H1 (cell line): ENCODE results near the gene UBXN1. TPM values are rescaled to one million over a fixed set of nuclear protein-coding genes. Genes with fewer than 3 reads are reported as not detected.

Experiments used
- GABPA ChIP-seq: IDR thresholded peaks from 2 replicates; pipeline ENCODE4 v1.6.1; 2011; ENCODE audit warnings: mild to moderate bottlenecking, low read length, moderate library complexity, borderline replicate concordance; ENCODE audit not compliant: insufficient read depth
- RNF2 ChIP-seq: fragments of 200-900, 300-1000 bp; sonication (generic); IDR thresholded peaks from 2 replicates; pipeline ENCODE4 v1.7.1; 2016; ENCODE audit warnings: borderline replicate concordance, low read depth, mild to moderate bottlenecking, antibody characterized with exemption, low read length; ENCODE audit not compliant: poor library complexity, severe bottlenecking; ENCODE audit errors: missing control alignments
- SAP30 ChIP-seq: fragments of 300-600 bp; sonication (generic); IDR thresholded peaks from 2 replicates; pipeline ENCODE4 v1.7.1; 2012; ENCODE audit warnings: low read length, moderate library complexity, mild to moderate bottlenecking, inconsistent platforms; ENCODE audit not compliant: insufficient read depth, insufficient replicate concordance
- TAF7 ChIP-seq: optimal IDR thresholded peaks from 2 replicates; pipeline ENCODE3; 2011; ENCODE audit warnings: low read depth, mild to moderate bottlenecking, inconsistent platforms, low read length, moderate library complexity, borderline replicate concordance
- polyA plus RNA-seq, 7 experiments: library from polyadenylated mRNA; depleted of rRNA in 3 of 7; stranded (reverse) in 5 of 7; unstranded in 2 of 7; fragments of >200 nt in 5 of 7; fragments of 200-250 nt in 2 of 7; gene quantifications; 1 replicate in 5 of 7; 2 replicates in 1 of 7; 4 replicates in 1 of 7; pipeline versions ENCODE4 v1.2.1 to v1.2.3, GENCODE V29; 2011 to 2013; ENCODE audit warnings: missing spikeins in 2 of 7, mixed read lengths in 2 of 7
- total RNA-seq: library from RNA; stranded (reverse); fragmentation: NEBNext Ultra II Directional; extraction: Animal tissue kit (Norgen Biotek cat#: 25700); gene quantifications from 2 replicates; pipeline ENCODE4 v1.2.1, GENCODE V29; 2021

Gene UBXN1
- total and polyA plus RNA-seq, 2 of the 8 experiments (the other 6 are each of a cell fraction or from before 2014, with no cell fraction given), result 78.6 to 114 TPM

- TF ChIP-seq GABPA (no peak), RNF2 (no peak), SAP30 (no peak), TAF7 (no peak)
These were observed 34.7 kb downstream of the UBXN1 start (continued) for GRCh38 chr11:62644220-62644619.
